ENCODE data around the gene APLF.

Gene APLF, protein sequence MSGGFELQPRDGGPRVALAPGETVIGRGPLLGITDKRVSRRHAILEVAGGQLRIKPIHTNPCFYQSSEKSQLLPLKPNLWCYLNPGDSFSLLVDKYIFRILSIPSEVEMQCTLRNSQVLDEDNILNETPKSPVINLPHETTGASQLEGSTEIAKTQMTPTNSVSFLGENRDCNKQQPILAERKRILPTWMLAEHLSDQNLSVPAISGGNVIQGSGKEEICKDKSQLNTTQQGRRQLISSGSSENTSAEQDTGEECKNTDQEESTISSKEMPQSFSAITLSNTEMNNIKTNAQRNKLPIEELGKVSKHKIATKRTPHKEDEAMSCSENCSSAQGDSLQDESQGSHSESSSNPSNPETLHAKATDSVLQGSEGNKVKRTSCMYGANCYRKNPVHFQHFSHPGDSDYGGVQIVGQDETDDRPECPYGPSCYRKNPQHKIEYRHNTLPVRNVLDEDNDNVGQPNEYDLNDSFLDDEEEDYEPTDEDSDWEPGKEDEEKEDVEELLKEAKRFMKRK

DNA sequence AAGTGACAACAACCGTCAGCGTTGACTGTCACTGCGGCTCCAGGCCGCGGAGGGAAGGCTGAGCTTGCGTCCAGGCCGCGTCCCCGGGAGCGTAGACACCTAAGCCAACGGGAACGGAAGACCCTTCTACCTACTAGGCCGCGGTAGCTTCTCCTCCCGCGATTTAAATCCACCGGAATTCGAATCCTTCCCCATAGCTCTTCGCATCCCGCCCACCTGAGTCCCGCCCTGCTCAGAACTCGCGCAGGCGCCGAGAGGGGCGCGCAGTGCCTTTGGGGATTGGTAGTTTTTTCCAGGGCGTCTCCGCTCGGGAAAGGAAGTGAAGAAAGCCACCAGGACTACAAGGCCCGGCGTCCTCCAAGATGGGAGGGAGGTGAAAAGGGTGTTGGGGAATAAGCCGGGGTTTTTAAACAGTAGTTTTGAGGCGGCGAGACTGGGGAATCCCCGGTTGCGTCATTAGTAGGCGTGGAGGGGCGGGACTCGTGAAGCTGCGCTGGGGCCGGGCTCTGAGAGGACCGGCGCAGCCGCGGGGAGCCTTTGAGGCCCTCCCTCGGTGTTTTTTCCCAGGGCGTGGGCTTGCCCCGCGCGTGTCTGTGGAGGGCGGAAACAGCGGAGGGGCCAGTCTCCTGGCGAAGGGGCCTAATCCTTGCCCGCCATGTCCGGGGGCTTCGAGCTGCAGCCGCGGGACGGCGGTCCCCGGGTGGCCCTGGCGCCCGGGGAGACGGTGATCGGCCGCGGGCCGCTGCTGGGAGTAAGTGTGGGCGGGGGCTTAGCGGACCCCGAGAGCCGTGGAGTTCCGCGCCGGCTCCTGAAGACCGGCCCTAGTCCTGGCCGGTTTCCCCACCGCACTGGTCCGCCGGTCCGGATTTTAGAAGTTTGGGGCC, at the start of gene APLF, which contains the start of gene FBXO48:
TSS of gene APLF (plus strand) at position 509 of the 884 bp plus-strand sequence. CDS start at position 656, 147 bp downstream.
TSS of gene FBXO48 (minus strand) at position 218 of the 884 bp plus-strand sequence. CDS start 2,149 bp downstream, outside the sequence.
- H3K9ac ChIP-seq (ENCODE audit: low read length in 2 of 2) = peak within 1 kb of the TSS; percentile 79 to 84
- H3K4me1 ChIP-seq (ENCODE audit: control insufficient read depth, insufficient read depth, low read length) = peaks cover 7% of the 10 kb centered on the region
- H3K27ac ChIP-seq (ENCODE audit: low read length) = peak within 1 kb of the TSS; percentile 72
- no peaks in the 10 kb centered on the region for H3K27me3 ChIP-seq (ENCODE audit: control insufficient read depth in 1 of 2, insufficient read depth in 2 of 2, low read length in 2 of 2)
- H3K36me3 ChIP-seq (ENCODE audit: control insufficient read depth in 2 of 2, insufficient read depth in 2 of 2, low read length in 2 of 2) = no peaks in the 10 kb centered on the region
- no peaks in the 10 kb centered on the region for H3K9me3 ChIP-seq (ENCODE audit: control insufficient read depth in 2 of 2, low read length in 2 of 2)
- peak within 1 kb of the TSS; percentile 91 to 99 for H3K4me3 ChIP-seq (ENCODE audit: low read length in 2 of 2)

DNA sequence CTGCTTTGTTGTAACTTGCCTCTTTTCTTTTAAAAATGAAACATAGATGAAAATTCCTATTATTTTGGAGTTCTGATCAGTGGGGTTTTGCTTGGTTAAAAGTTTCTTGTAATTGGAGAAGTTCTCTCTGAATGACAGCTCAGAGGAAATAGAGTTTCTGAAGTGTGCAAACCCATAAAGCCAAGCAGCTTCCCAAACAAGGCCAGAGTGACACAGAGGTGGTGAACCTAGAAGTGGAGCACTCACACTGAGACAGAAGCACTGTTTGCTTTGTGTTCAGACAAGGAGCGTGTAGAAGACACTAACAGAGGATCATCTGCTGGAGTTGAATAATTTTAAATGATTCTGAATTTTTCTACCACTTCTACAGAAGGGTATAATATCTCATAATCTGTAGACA, 49.5 kb upstream of the APLF start:
- H3K9ac ChIP-seq (ENCODE audit: low read length in 2 of 2) = no peak overlapping the region
- no peak overlapping the region for H3K27ac ChIP-seq (ENCODE audit: low read length)
- H3K36me3 ChIP-seq (ENCODE audit: control insufficient read depth in 2 of 2, insufficient read depth in 2 of 2, low read length in 2 of 2) = no peaks in the 10 kb centered on the region
- H3K9me3 ChIP-seq (ENCODE audit: control insufficient read depth in 2 of 2, low read length in 2 of 2) = no peaks in the 10 kb centered on the region
- no peak overlapping the region for H3K4me3 ChIP-seq (ENCODE audit: low read length in 2 of 2)
- no peaks in the 10 kb centered on the region for H3K4me1 ChIP-seq (ENCODE audit: control insufficient read depth, insufficient read depth, low read length)
- H3K27me3 ChIP-seq (ENCODE audit: control insufficient read depth in 1 of 2, insufficient read depth in 2 of 2, low read length in 2 of 2) = no peaks in the 10 kb centered on the region

DNA sequence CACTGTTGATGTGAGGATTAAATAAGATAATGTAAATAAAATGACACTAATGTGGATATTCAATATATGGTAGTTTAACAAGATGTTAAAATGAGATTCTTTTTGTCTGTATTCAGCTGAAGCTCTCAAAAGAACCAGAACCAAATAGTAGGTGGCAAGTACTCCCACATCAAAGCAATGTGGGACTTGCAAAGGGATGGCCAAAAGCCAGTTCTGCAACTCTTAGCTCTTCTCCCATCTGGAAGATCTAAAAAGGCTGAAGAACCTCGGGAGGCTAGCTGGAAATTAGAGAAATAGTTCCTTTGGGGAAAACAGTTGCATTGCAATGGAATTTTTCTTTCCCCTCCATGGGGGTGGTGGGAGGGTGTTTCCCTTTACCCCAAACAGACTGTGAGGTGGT, 49.0 kb upstream of the APLF start:
- Histone ChIP-seq H3K4me3 (ENCODE audit: low read length in 2 of 2) (no peak overlapping the region), H3K27ac (ENCODE audit: low read length) (no peak overlapping the region), H3K4me1 (ENCODE audit: control insufficient read depth, insufficient read depth, low read length) (no peaks in the 10 kb centered on the region), H3K9ac (ENCODE audit: low read length in 2 of 2) (no peak overlapping the region), H3K9me3 (ENCODE audit: control insufficient read depth in 2 of 2, low read length in 2 of 2) (no peaks in the 10 kb centered on the region), H3K27me3 (ENCODE audit: control insufficient read depth in 1 of 2, insufficient read depth in 2 of 2, low read length in 2 of 2) (no peaks in the 10 kb centered on the region), H3K36me3 (ENCODE audit: control insufficient read depth in 2 of 2, insufficient read depth in 2 of 2, low read length in 2 of 2) (no peaks in the 10 kb centered on the region)

DNA sequence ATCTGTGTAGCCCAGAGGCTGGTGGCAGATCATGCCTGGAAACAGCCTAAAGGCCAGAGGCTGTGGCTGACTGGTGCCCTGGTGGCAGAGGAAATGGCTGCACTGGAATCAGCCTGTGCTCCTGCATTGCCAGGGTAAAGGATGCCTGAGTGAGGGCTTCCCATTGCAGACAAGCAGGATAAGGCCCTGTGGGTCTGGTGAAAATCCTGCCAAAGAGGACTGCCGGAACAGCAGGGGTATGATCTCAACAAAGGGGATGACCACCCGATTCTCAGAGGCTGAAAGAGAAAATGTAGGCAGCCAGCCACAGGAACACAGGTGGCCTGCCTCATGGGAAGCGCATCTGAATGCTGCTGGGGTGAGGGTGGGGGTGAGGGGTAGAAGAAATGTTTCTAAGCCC, 48.5 kb upstream of the APLF start:
- Histone ChIP-seq H3K9ac (ENCODE audit: low read length in 2 of 2) (no peak overlapping the region), H3K27ac (ENCODE audit: low read length) (no peak overlapping the region), H3K4me1 (ENCODE audit: control insufficient read depth, insufficient read depth, low read length) (no peaks in the 10 kb centered on the region), H3K27me3 (ENCODE audit: control insufficient read depth in 1 of 2, insufficient read depth in 2 of 2, low read length in 2 of 2) (no peaks in the 10 kb centered on the region), H3K36me3 (ENCODE audit: control insufficient read depth in 2 of 2, insufficient read depth in 2 of 2, low read length in 2 of 2) (no peaks in the 10 kb centered on the region), H3K4me3 (ENCODE audit: low read length in 2 of 2) (no peak overlapping the region), H3K9me3 (ENCODE audit: control insufficient read depth in 2 of 2, low read length in 2 of 2) (no peaks in the 10 kb centered on the region)

DNA sequence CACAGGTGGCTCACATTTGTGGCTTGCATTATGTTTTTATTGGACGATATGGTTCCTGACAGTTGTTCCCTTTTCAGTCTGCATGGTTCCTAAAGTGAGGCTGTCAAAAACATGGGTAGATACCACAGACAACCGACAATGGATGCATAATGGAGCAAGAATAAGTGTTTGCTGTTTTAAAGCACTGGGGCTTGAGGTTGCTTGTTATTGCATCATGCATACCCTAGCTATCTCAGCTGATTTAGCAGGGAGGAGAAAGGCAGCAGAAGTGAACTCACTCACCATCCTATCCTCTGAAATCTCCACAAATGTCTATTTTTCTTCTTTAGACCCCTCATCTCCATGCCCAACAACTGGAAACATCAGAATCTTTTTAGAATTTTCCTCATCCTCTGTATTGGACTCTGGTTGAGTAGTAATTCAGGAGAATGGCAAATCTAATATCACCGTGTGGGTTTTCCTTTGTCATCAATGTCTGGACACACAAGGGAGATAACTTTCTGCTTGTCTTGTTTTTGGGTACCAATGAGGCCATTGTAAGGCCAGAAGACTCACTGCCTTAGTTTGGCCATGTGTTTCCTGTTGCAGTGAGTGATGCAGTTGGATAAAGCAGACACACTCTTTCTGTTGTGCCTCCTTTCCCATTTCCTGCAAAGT, 47.0 kb upstream of the APLF start:
- Histone ChIP-seq H3K9ac (ENCODE audit: low read length in 2 of 2) (no peak overlapping the region), H3K27me3 (ENCODE audit: control insufficient read depth in 1 of 2, insufficient read depth in 2 of 2, low read length in 2 of 2) (no peaks in the 10 kb centered on the region), H3K27ac (ENCODE audit: low read length) (no peak overlapping the region)

DNA sequence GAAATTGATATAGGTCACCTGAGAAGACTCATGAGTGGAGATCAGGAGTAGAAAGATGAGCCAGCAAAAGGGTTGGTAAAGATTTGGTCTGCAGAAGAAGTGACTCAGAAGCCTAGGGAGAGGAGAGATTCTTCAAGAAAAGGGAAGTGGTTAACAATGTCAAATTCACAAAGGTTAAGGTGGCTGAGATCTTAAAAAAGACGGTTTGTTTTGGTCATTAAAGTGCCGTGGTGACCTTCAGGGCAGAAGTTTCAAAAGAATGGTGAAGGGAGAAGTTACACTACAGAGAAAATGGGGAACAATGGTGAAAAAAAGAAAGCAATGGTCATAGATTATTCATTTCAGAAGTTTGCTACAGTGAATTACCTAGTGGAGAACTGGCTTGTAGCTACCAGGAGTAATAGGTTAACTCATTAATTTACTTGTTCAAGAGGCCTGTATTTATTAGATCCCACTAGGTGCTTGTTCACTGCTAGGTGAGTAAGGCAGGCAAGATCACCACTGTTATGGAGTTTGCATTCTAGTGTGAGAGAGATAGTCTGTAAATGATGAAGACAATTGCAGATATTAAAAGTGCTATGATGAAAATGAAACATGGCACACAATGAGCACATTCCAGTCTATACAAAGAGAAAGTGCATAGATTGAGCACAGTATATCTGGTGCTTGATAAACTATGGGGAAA, 43.3 kb upstream of the APLF start:
- Histone ChIP-seq H3K27me3 (ENCODE audit: control insufficient read depth in 1 of 2, insufficient read depth in 2 of 2, low read length in 2 of 2) (no peaks in the 10 kb centered on the region), H3K9me3 (ENCODE audit: control insufficient read depth in 2 of 2, low read length in 2 of 2) (no peaks in the 10 kb centered on the region), H3K27ac (ENCODE audit: low read length) (no peak overlapping the region), H3K9ac (ENCODE audit: low read length in 2 of 2) (no peak overlapping the region), H3K4me3 (ENCODE audit: low read length in 2 of 2) (no peak overlapping the region), H3K4me1 (ENCODE audit: control insufficient read depth, insufficient read depth, low read length) (no peaks in the 10 kb centered on the region), H3K36me3 (ENCODE audit: control insufficient read depth in 2 of 2, insufficient read depth in 2 of 2, low read length in 2 of 2) (no peaks in the 10 kb centered on the region)

More for the DNA sequence above, 47.0 kb upstream of the APLF start:
- H3K4me1 ChIP-seq (ENCODE audit: control insufficient read depth, insufficient read depth, low read length) = no peaks in the 10 kb centered on the region
- no peaks in the 10 kb centered on the region for H3K9me3 ChIP-seq (ENCODE audit: control insufficient read depth in 2 of 2, low read length in 2 of 2)
- no peak overlapping the region for H3K4me3 ChIP-seq (ENCODE audit: low read length in 2 of 2)
- no peaks in the 10 kb centered on the region for H3K36me3 ChIP-seq (ENCODE audit: control insufficient read depth in 2 of 2, insufficient read depth in 2 of 2, low read length in 2 of 2)

DNA sequence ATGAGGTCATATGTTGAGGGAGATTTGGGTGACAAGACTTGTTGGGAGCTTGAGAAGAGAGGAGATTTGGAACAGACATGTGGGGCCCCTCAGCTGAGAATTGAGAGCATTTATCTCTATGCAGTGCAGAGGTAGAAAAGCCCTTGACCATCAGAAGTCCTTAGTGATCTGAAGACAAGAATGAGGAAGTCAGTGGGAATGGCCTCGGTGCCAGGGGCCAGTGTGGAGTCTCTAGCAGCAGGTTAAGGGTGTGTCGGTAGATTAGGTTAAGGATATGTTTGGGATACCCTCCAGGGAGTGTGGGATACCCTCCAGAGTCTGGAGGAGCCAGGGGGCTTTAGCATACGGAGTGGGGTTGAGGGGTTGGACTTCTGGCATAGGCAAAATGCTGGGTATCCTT, 41.9 kb upstream of the APLF start:
- no peaks in the 10 kb centered on the region for H3K4me1 ChIP-seq (ENCODE audit: control insufficient read depth, insufficient read depth, low read length)
- no peak overlapping the region for H3K27ac ChIP-seq (ENCODE audit: low read length)
- H3K4me3 ChIP-seq (ENCODE audit: low read length in 2 of 2) = no peak overlapping the region
- H3K9me3 ChIP-seq (ENCODE audit: control insufficient read depth in 2 of 2, low read length in 2 of 2) = no peaks in the 10 kb centered on the region
- H3K36me3 ChIP-seq (ENCODE audit: control insufficient read depth in 2 of 2, insufficient read depth in 2 of 2, low read length in 2 of 2) = no peaks in the 10 kb centered on the region
- H3K9ac ChIP-seq (ENCODE audit: low read length in 2 of 2) = no peak overlapping the region
- no peaks in the 10 kb centered on the region for H3K27me3 ChIP-seq (ENCODE audit: control insufficient read depth in 1 of 2, insufficient read depth in 2 of 2, low read length in 2 of 2)

DNA sequence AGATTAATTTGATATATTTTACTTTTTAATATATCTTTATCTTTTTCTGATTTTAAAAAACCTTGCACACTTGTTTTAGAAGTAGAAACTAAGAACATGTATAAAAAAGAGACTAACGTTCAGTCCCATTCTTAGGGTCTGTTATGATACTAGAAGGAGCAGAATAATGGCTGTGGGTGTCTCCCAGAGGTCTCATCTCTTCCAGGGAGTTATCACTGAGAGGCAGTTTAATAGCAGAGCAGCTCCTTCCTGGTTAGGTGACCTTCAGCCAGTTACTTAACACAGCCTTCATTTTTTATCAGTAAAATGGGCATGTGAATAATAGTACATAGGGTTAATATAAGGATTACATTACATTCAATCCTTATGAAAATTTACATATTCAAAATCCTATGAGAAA, 40.9 kb upstream of the APLF start:
- Histone ChIP-seq H3K9ac (ENCODE audit: low read length in 2 of 2) (no peak overlapping the region), H3K36me3 (ENCODE audit: control insufficient read depth in 2 of 2, insufficient read depth in 2 of 2, low read length in 2 of 2) (no peaks in the 10 kb centered on the region), H3K27ac (ENCODE audit: low read length) (no peak overlapping the region), H3K27me3 (ENCODE audit: control insufficient read depth in 1 of 2, insufficient read depth in 2 of 2, low read length in 2 of 2) (no peaks in the 10 kb centered on the region), H3K4me3 (ENCODE audit: low read length in 2 of 2) (no peak overlapping the region), H3K9me3 (ENCODE audit: control insufficient read depth in 2 of 2, low read length in 2 of 2) (no peaks in the 10 kb centered on the region), H3K4me1 (ENCODE audit: control insufficient read depth, insufficient read depth, low read length) (no peaks in the 10 kb centered on the region)

DNA sequence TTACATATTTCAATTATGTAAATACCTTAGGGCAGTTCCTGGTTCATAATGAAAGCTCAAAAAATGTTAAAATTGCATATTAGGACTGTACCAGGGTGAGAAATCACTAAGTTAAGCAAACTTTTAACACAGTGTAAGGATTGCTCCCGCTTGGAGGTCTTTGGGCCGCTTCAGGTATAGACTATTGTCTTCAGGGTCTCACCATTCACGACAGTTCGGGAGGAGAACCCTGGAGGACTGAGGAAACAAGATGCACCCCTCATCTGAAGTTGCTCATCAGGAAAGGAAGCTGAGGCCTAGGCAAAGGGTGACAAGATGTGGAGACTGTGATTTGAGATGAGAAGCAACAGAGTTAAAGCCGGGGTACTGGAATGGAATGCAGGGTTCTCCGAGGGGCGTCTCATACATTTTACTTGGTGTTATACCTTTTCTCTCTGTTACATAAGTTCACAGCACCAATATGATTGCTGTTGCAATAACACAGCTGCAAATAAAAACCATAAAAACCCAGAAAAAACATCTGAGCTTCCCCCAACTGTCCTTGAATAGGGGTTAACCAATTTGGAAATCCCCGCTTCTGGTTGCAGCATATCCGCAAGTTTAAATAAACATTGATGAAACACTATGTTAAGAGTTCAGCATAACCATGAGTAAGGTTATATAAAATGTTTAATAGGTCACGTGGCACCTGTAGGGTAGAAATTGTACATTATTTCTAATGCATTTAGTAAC, 40.4 kb upstream of the APLF start:
- H3K27me3 ChIP-seq (ENCODE audit: control insufficient read depth in 1 of 2, insufficient read depth in 2 of 2, low read length in 2 of 2) = no peaks in the 10 kb centered on the region
- no peaks in the 10 kb centered on the region for H3K4me1 ChIP-seq (ENCODE audit: control insufficient read depth, insufficient read depth, low read length)
- no peak overlapping the region for H3K27ac ChIP-seq (ENCODE audit: low read length)
- no peak overlapping the region for H3K4me3 ChIP-seq (ENCODE audit: low read length in 2 of 2)
- H3K9me3 ChIP-seq (ENCODE audit: control insufficient read depth in 2 of 2, low read length in 2 of 2) = no peaks in the 10 kb centered on the region
- no peak overlapping the region for H3K9ac ChIP-seq (ENCODE audit: low read length in 2 of 2)
- H3K36me3 ChIP-seq (ENCODE audit: control insufficient read depth in 2 of 2, insufficient read depth in 2 of 2, low read length in 2 of 2) = no peaks in the 10 kb centered on the region
